Measurements from ENCODE around the gene GALNT18.

GRCh38 chr11:11383995-11384394, 237.8 kb downstream of the GALNT18 start:
- TF ChIP-seq CTCF (conservative IDR thresholded peaks at IDR 0.05; ENCODE audit: low read length) (no peak), EZH2phosphoT487 (IDR thresholded peaks at IDR 0.05; ENCODE audit: borderline replicate concordance, low read depth, low read length) (no peak)

Data from OCI-LY7 (cell line).